Fibroblast of lung (primary cell): ENCODE data around the gene GRAMD4. TPM values are rescaled to one million over a fixed set of nuclear protein-coding genes. Genes with fewer than 3 reads are reported as not detected.

Experiments used
- DNase-seq, 2 donors: peaks; one replicate each; pipeline versions ENCODE4 v3.0.0 to v3.0.0-alpha.2; 2010; ENCODE audit warnings: low read depth in 2 of 2
- H2AFZ ChIP-seq: 2 replicates; pipeline ENCODE4 v1.5.1; 2012; ENCODE audit warnings: low read length, control low read depth, inconsistent platforms
- H3K27ac ChIP-seq: 2 replicates; pipeline ENCODE4 v1.5.1; 2011; ENCODE audit warnings: low read length, control low read depth; ENCODE audit not compliant: insufficient read depth
- H3K27me3 ChIP-seq: 2 replicates; pipeline ENCODE4 v1.5.1; 2011; ENCODE audit warnings: mild to moderate bottlenecking, low read length; ENCODE audit not compliant: control insufficient read depth, insufficient read depth
- H3K36me3 ChIP-seq: 2 replicates; pipeline ENCODE4 v1.5.1; 2011; ENCODE audit warnings: low read length; ENCODE audit not compliant: control insufficient read depth, insufficient read depth
- H3K4me1 ChIP-seq: 2 replicates; pipeline ENCODE4 v1.5.1; 2011; ENCODE audit warnings: low read length; ENCODE audit not compliant: control insufficient read depth, insufficient read depth; ENCODE audit errors: extremely low read depth
- H3K4me2 ChIP-seq: 2 replicates; pipeline ENCODE4 v1.5.1; 2011; ENCODE audit warnings: low read length, control low read depth; ENCODE audit not compliant: insufficient read depth; ENCODE audit errors: extremely low read depth
- H3K4me3 ChIP-seq, 4 experiments: fragments of 200-600 bp in 1 of 4; sonication (generic) in 1 of 4; replicated peaks in 1 of 4; 2 replicates each; pipeline ENCODE4 v1.5.1; 2011 to 2016; ENCODE audit warnings: low read length in 4 of 4, low read depth in 3 of 4, mild to moderate bottlenecking in 3 of 4, control low read depth in 2 of 4, inconsistent platforms in 1 of 4, mixed read lengths in 1 of 4; ENCODE audit not compliant: insufficient read depth in 1 of 4; ENCODE audit errors: control extremely low read depth in 1 of 4
- H3K79me2 ChIP-seq: 2 replicates; pipeline ENCODE4 v1.5.1; 2012; ENCODE audit warnings: mild to moderate bottlenecking, low read length, inconsistent platforms; ENCODE audit not compliant: control insufficient read depth, insufficient read depth
- H3K9ac ChIP-seq: 2 replicates; pipeline ENCODE4 v1.5.1; 2011; ENCODE audit warnings: mild to moderate bottlenecking, low read length, control low read depth; ENCODE audit not compliant: insufficient read depth
- H3K9me3 ChIP-seq: 2 replicates; pipeline ENCODE4 v1.5.1; 2012; ENCODE audit warnings: low read depth, low read length; ENCODE audit not compliant: control insufficient read depth, insufficient read depth
- H4K20me1 ChIP-seq: 2 replicates; pipeline ENCODE4 v1.5.1; 2011; ENCODE audit warnings: low read length; ENCODE audit not compliant: control insufficient read depth, insufficient read depth; ENCODE audit errors: extremely low read depth
- EZH2 ChIP-seq: IDR thresholded peaks from 2 replicates; pipeline ENCODE4 v1.5.1; 2012; ENCODE audit warnings: low read length, control low read depth, mild to moderate bottlenecking; ENCODE audit errors: missing control alignments
- polyA plus RNA-seq, 2 donors: library from polyadenylated mRNA; depleted of rRNA in 1 of 2; stranded (reverse) in 1 of 2; unstranded in 1 of 2; fragments of >200 nt; gene quantifications; 2 replicates each; pipeline ENCODE4 v1.2.1, GENCODE V29; 2011 to 2012; ENCODE audit warnings: missing spikeins in 1 of 2
- total RNA-seq: library from RNA; depleted of rRNA; stranded (reverse); fragments of >200 nt; gene quantifications from 2 replicates; pipeline ENCODE4 v1.2.1, GENCODE V29; 2014
- TF ChIP-seq, protein P1 (sequence below), 2 donors: IDR thresholded peaks in 1 of 2; conservative IDR thresholded peaks in 1 of 2; 1 replicate in 1 of 2; 2 replicates in 1 of 2; pipeline ENCODE4 v1.5.1; 2011 to 2012; ENCODE audit warnings: low read length in 2 of 2, control low read depth in 1 of 2, inconsistent platforms in 1 of 2, low read depth in 1 of 2, mild to moderate bottlenecking in 1 of 2

The GRAMD4 gene
- total and polyA plus RNA-seq, 2 donors (not counting 1 experiment from before 2014, with no cell fraction given): 7.5 to 37.3 TPM

DNA sequence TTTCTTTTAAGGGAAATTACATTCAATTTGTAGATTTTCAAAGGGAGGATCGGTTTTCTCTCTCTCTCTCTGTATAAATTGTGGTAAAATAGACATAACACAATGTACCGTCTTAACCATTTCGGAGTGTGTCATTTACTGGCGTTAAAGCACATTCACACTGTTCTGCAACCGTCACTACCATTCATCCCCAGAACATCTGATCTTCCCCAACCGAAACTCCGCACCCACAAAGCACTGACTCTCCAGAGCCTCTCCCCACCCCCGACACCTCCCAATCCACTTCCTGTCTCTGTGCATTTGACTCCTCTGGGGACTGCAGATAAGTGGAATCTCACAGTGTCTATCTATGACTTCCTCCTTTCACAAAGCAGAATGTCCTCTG lies 15.9 kb upstream of the GRAMD4 start:
- Histone ChIP-seq H3K4me1 (no peaks in the 10 kb centered on the region), H3K36me3 (no peaks in the 10 kb centered on the region), H4K20me1 (no peaks in the 10 kb centered on the region), H3K9me3 (no peaks in the 10 kb centered on the region), H3K4me2 (no peak overlapping the region), H3K27me3 (no peaks in the 10 kb centered on the region), H3K9ac (no peak overlapping the region), H3K79me2 (no peaks in the 10 kb centered on the region), H3K4me3 (no peak overlapping the region), H2AFZ (no peak overlapping the region), H3K27ac (no peak overlapping the region)
- peak in 1 of 2 donors; percentile 49 for DNase-seq
- TF ChIP-seq EZH2: no peak
- TF ChIP-seq, protein P1, sequence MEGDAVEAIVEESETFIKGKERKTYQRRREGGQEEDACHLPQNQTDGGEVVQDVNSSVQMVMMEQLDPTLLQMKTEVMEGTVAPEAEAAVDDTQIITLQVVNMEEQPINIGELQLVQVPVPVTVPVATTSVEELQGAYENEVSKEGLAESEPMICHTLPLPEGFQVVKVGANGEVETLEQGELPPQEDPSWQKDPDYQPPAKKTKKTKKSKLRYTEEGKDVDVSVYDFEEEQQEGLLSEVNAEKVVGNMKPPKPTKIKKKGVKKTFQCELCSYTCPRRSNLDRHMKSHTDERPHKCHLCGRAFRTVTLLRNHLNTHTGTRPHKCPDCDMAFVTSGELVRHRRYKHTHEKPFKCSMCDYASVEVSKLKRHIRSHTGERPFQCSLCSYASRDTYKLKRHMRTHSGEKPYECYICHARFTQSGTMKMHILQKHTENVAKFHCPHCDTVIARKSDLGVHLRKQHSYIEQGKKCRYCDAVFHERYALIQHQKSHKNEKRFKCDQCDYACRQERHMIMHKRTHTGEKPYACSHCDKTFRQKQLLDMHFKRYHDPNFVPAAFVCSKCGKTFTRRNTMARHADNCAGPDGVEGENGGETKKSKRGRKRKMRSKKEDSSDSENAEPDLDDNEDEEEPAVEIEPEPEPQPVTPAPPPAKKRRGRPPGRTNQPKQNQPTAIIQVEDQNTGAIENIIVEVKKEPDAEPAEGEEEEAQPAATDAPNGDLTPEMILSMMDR (conservative IDR thresholded peaks at IDR 0.05 in 1 of 2, IDR thresholded peaks at IDR 0.05 in 1 of 2; ENCODE audit: low read depth in 1 of 2, low read length in 2 of 2): no peak

DNA sequence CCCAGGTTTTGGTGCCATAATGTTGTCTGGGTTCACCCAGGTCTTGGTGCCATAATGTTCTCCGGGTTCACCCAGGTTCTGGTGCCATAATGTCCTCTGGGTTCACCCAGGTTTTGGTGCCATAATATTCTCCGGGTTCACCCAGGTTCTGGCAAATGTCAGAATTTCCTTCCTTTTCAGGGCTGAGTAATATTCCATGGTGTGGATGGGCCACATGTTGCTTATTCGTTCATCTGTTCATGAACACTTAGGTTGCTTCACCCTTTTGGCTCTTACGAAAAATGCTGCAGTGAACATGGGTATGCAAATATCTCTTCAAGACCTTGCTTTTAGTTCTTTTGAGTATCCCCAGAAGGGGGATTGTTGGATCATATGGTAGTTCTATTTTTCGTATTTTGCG lies 15.1 kb upstream of the GRAMD4 start:
- TF ChIP-seq EZH2: no peak
- TF ChIP-seq, protein P1 (conservative IDR thresholded peaks at IDR 0.05 in 1 of 2, IDR thresholded peaks at IDR 0.05 in 1 of 2; ENCODE audit: low read depth in 1 of 2, low read length in 2 of 2): no peak
- H3K27ac ChIP-seq: no peak overlapping the region
- H3K4me3 ChIP-seq: no peak overlapping the region

DNA sequence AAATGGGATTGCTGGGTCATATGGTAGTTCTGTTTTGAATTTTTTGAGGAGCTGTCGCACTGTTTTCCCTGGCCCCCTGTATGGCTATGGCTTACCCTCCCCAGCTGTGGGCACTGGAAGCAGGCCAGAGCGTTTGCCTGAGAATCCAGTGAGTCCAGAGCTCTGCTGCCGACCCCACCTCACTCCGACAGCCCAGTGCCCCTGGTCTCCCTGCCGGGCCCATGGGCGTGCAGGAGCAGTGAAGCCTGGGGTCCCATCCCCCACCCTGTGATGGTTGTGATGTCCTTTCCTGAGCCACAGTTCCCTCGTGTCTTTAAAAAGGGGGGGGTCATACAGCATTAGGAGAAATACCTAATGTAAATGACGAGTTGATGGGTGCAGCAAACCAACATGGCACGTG lies 13.3 kb upstream of the GRAMD4 start:
- no peak for DNase-seq
- Histone ChIP-seq H3K79me2 (no peaks in the 10 kb centered on the region), H3K9me3 (no peaks in the 10 kb centered on the region), H3K27me3 (no peaks in the 10 kb centered on the region), H3K9ac (no peak overlapping the region), H4K20me1 (no peaks in the 10 kb centered on the region), H3K4me2 (no peak overlapping the region), H2AFZ (no peak overlapping the region), H3K4me1 (no peaks in the 10 kb centered on the region), H3K27ac (no peak overlapping the region), H3K4me3 (no peak overlapping the region), H3K36me3 (no peaks in the 10 kb centered on the region)
- no peak for TF ChIP-seq EZH2
- TF ChIP-seq, protein P1 (conservative IDR thresholded peaks at IDR 0.05 in 1 of 2, IDR thresholded peaks at IDR 0.05 in 1 of 2; ENCODE audit: low read depth in 1 of 2, low read length in 2 of 2): no peak

More for the DNA sequence above, 15.1 kb upstream of the GRAMD4 start:
- no peaks in the 10 kb centered on the region for H3K36me3 ChIP-seq
- no peaks in the 10 kb centered on the region for H3K27me3 ChIP-seq
- H2AFZ ChIP-seq: no peak overlapping the region
- DNase-seq: no peak
- no peaks in the 10 kb centered on the region for H3K4me1 ChIP-seq
- no peaks in the 10 kb centered on the region for H3K9me3 ChIP-seq
- no peak overlapping the region for H3K4me2 ChIP-seq
- no peaks in the 10 kb centered on the region for H4K20me1 ChIP-seq
- H3K9ac ChIP-seq: no peak overlapping the region
- no peaks in the 10 kb centered on the region for H3K79me2 ChIP-seq
